ENCODE data around the gene ACADS.

DNA sequence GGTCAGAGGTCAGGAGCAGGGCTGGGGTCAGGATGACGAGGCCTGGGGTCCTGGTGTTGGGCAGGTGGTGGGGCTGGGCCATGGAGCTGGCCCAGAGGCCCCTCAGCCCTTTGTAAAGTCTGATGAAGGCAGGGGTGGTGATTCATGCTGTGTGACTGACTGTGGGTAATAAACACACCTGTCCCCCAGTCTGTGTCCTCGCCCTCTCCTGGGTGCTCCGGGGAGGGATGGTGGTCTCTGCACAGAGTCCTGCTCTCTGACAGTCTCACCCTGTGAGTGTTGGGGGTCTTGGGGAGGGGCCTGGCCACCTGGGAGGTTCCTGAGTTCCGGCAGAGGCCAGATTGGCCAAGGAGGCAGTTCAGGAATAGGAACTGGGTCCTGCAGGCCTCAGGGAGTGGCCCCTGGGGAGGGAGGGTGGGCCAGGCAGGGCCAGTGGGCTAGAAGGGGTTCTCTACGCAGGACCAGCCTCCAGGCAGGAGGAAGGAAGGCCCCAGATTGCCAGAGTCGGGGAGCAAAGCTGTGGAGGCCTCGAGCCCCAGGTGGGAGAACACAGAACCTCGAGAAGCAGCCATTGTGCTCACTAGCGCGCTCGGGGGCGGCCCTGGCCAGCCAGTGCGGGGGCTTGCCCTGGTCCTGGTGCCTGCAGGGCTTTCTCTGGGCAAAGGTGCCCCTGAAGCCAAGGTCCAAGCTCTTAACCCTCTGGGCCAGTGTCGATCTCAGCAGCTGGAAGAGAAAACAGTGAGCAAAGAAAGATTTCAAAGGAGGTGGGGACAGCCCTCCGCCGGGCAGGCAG, 14.4 kb downstream of the ACADS start:
- TF ChIP-seq, protein P1, sequence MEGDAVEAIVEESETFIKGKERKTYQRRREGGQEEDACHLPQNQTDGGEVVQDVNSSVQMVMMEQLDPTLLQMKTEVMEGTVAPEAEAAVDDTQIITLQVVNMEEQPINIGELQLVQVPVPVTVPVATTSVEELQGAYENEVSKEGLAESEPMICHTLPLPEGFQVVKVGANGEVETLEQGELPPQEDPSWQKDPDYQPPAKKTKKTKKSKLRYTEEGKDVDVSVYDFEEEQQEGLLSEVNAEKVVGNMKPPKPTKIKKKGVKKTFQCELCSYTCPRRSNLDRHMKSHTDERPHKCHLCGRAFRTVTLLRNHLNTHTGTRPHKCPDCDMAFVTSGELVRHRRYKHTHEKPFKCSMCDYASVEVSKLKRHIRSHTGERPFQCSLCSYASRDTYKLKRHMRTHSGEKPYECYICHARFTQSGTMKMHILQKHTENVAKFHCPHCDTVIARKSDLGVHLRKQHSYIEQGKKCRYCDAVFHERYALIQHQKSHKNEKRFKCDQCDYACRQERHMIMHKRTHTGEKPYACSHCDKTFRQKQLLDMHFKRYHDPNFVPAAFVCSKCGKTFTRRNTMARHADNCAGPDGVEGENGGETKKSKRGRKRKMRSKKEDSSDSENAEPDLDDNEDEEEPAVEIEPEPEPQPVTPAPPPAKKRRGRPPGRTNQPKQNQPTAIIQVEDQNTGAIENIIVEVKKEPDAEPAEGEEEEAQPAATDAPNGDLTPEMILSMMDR (tag by site-specific recombination; IDR thresholded peaks at IDR 0.05), result no peak
- TF ChIP-seq, protein P2, sequence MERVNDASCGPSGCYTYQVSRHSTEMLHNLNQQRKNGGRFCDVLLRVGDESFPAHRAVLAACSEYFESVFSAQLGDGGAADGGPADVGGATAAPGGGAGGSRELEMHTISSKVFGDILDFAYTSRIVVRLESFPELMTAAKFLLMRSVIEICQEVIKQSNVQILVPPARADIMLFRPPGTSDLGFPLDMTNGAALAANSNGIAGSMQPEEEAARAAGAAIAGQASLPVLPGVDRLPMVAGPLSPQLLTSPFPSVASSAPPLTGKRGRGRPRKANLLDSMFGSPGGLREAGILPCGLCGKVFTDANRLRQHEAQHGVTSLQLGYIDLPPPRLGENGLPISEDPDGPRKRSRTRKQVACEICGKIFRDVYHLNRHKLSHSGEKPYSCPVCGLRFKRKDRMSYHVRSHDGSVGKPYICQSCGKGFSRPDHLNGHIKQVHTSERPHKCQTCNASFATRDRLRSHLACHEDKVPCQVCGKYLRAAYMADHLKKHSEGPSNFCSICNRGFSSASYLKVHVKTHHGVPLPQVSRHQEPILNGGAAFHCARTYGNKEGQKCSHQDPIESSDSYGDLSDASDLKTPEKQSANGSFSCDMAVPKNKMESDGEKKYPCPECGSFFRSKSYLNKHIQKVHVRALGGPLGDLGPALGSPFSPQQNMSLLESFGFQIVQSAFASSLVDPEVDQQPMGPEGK (tag by site-specific recombination; IDR thresholded peaks at IDR 0.05), result no peak
- TF ChIP-seq, protein P3, sequence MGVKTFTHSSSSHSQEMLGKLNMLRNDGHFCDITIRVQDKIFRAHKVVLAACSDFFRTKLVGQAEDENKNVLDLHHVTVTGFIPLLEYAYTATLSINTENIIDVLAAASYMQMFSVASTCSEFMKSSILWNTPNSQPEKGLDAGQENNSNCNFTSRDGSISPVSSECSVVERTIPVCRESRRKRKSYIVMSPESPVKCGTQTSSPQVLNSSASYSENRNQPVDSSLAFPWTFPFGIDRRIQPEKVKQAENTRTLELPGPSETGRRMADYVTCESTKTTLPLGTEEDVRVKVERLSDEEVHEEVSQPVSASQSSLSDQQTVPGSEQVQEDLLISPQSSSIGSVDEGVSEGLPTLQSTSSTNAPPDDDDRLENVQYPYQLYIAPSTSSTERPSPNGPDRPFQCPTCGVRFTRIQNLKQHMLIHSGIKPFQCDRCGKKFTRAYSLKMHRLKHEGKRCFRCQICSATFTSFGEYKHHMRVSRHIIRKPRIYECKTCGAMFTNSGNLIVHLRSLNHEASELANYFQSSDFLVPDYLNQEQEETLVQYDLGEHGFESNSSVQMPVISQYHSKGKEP (tag by site-specific recombination; IDR thresholded peaks at IDR 0.05), result no peak
- TF ChIP-seq KLF16 (tag by site-specific recombination; IDR thresholded peaks at IDR 0.05), result no peak
- no peak for TF ChIP-seq ZBTB1 (tag by site-specific recombination; IDR thresholded peaks at IDR 0.05)
- TF ChIP-seq ZNF610 (tag by site-specific recombination; IDR thresholded peaks at IDR 0.05; ENCODE audit: borderline replicate concordance), result no peak
- no peak for TF ChIP-seq ZNF785 (tag by site-specific recombination; IDR thresholded peaks at IDR 0.05)
- TF ChIP-seq, protein P4, sequence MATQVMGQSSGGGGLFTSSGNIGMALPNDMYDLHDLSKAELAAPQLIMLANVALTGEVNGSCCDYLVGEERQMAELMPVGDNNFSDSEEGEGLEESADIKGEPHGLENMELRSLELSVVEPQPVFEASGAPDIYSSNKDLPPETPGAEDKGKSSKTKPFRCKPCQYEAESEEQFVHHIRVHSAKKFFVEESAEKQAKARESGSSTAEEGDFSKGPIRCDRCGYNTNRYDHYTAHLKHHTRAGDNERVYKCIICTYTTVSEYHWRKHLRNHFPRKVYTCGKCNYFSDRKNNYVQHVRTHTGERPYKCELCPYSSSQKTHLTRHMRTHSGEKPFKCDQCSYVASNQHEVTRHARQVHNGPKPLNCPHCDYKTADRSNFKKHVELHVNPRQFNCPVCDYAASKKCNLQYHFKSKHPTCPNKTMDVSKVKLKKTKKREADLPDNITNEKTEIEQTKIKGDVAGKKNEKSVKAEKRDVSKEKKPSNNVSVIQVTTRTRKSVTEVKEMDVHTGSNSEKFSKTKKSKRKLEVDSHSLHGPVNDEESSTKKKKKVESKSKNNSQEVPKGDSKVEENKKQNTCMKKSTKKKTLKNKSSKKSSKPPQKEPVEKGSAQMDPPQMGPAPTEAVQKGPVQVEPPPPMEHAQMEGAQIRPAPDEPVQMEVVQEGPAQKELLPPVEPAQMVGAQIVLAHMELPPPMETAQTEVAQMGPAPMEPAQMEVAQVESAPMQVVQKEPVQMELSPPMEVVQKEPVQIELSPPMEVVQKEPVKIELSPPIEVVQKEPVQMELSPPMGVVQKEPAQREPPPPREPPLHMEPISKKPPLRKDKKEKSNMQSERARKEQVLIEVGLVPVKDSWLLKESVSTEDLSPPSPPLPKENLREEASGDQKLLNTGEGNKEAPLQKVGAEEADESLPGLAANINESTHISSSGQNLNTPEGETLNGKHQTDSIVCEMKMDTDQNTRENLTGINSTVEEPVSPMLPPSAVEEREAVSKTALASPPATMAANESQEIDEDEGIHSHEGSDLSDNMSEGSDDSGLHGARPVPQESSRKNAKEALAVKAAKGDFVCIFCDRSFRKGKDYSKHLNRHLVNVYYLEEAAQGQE (tag by site-specific recombination; IDR thresholded peaks at IDR 0.05), result no peak

Data from HEK293 (cell line).